Gastrocnemius medialis (tissue), 4 donors: ENCODE results near the gene ACSL1.

Experiments
- CTCF ChIP-seq, 5 experiments: fragments of 450-650 bp in 3 of 5; fragments of 200-600 bp in 2 of 5; sonication (generic) in 2 of 5; IDR thresholded peaks in 4 of 5; conservative IDR thresholded peaks in 1 of 5; 1 replicate in 4 of 5; 2 replicates in 1 of 5; pipeline ENCODE4 v1.5.1; 2016 to 2019; ENCODE audit warnings: antibody characterized with exemption in 5 of 5, mild to moderate bottlenecking in 3 of 5, moderate library complexity in 3 of 5
- POLR2A ChIP-seq, 2 donors: fragments of 450-650 bp; IDR thresholded peaks; one replicate each; pipeline ENCODE4 v1.6.1; 2017; ENCODE audit warnings: antibody characterized with exemption in 2 of 2, mild to moderate bottlenecking in 2 of 2, moderate library complexity in 2 of 2

- TF ChIP-seq CTCF (IDR thresholded peaks at IDR 0.05 in 4 of 5, conservative IDR thresholded peaks at IDR 0.05 in 1 of 5) (no peak), POLR2A (IDR thresholded peaks at IDR 0.05) (no peak)
Observed at GRCh38 chr4:184740980-184741391, 84.8 kb downstream of the ACSL1 start.
